HL-60 (cell line): ENCODE measurements around the gene FYN.

Experiments used
- DNase-seq, 2 experiments: peaks; one replicate each; pipeline ENCODE4 v3.0.0-alpha.2; 2010 to 2020; ENCODE audit warnings: low read depth in 1 of 2, low spot score in 1 of 2
- H3K27ac ChIP-seq: fragments of 250-450 bp; sonication (Bioruptor Pico); replicated peaks from 2 replicates; pipeline ENCODE4 v1.5.1; 2020; ENCODE audit warnings: mild to moderate bottlenecking, moderate library complexity
- H3K27me3 ChIP-seq: fragments of 250-450 bp; sonication (Bioruptor Pico); 2 replicates; pipeline ENCODE4 v1.5.1; 2021; ENCODE audit warnings: mild to moderate bottlenecking, moderate library complexity; ENCODE audit not compliant: insufficient read depth, poor library complexity, severe bottlenecking
- H3K4me3 ChIP-seq: replicated peaks from 2 replicates; pipeline ENCODE4 v1.5.1; 2011; ENCODE audit warnings: mild to moderate bottlenecking, control low read depth, low read length; ENCODE audit not compliant: insufficient read depth
- CTCF ChIP-seq: IDR thresholded peaks from one replicate; pipeline ENCODE4 v1.5.1; 2011; ENCODE audit warnings: low read length, control low read depth, inconsistent platforms; ENCODE audit not compliant: insufficient read depth
- GABPA ChIP-seq: IDR thresholded peaks from 2 replicates; pipeline ENCODE4 v1.6.1; 2012; ENCODE audit warnings: low read depth
- POLR2AphosphoS5 ChIP-seq: IDR thresholded peaks from 2 replicates; pipeline ENCODE4 v1.6.1; 2012; ENCODE audit warnings: low read depth
- REST ChIP-seq: IDR thresholded peaks from 2 replicates; pipeline ENCODE4 v1.6.1; 2012; ENCODE audit warnings: low read depth; ENCODE audit not compliant: insufficient replicate concordance
- SPI1 ChIP-seq: IDR thresholded peaks from 2 replicates; pipeline ENCODE4 v1.6.1; 2012; ENCODE audit warnings: low read depth, mild to moderate bottlenecking, borderline replicate concordance

FYN gene

GRCh38 chr6:111898452-111898851, 25.2 kb upstream of the FYN start:
- no peaks in the 10 kb centered on the region for H3K27me3 ChIP-seq
- TF ChIP-seq CTCF (no peak), GABPA (no peak)
- DNase-seq = no peak
- no peak overlapping the region for H3K4me3 ChIP-seq
- H3K27ac ChIP-seq = no peak overlapping the region

GRCh38 chr6:111894951-111895350, 21.7 kb upstream of the FYN start:
- Histone ChIP-seq H3K4me3 (no peak overlapping the region), H3K27ac (no peak overlapping the region), H3K27me3 (no peaks in the 10 kb centered on the region)
- no peak for DNase-seq
- no peak for TF ChIP-seq SPI1
- no peak for TF ChIP-seq CTCF
- TF ChIP-seq POLR2AphosphoS5 = no peak
- no peak for TF ChIP-seq GABPA
- TF ChIP-seq REST = no peak

- DNase-seq = no peak
- Histone ChIP-seq H3K27ac (no peak overlapping the region), H3K4me3 (no peak overlapping the region), H3K27me3 (no peaks in the 10 kb centered on the region)
- TF ChIP-seq GABPA (no peak), REST (no peak), POLR2AphosphoS5 (no peak), SPI1 (no peak), CTCF (no peak)
These were observed 21.0 kb upstream of the FYN start for GRCh38 chr6:111894272-111894671.

GRCh38 chr6:111892431-111892830, 19.2 kb upstream of the FYN start:
- no peak overlapping the region for H3K27ac ChIP-seq
- DNase-seq = no peak
- TF ChIP-seq REST = no peak
- no peak for TF ChIP-seq GABPA
- TF ChIP-seq POLR2AphosphoS5 = no peak
- no peak for TF ChIP-seq SPI1
- TF ChIP-seq CTCF = no peak
- peaks cover 2% of the 10 kb centered on the region for H3K27me3 ChIP-seq
- no peak overlapping the region for H3K4me3 ChIP-seq
